SW480 (cell line): ENCODE data around the gene DCX.
"Not testable (repeated sequence)": the region's sequence is repeated elsewhere in the genome, so short reads cannot be mapped to it uniquely, and the experiment has no call there.

Experiments used
- DNase-seq: peaks from one replicate; pipeline ENCODE4 v3.0.0-alpha.2; 2016; ENCODE audit warnings: low spot score

The DCX gene

GRCh38 chrX:111365770-111366325 lies 46.1 kb downstream of the DCX start:
- no peak for DNase-seq

GRCh38 chrX:111363741-111364140 lies 48.3 kb downstream of the DCX start:
- no peak for DNase-seq

- no peak for DNase-seq
Observed at GRCh38 chrX:111361751-111362150, 50.2 kb downstream of the DCX start.

GRCh38 chrX:111360839-111361238 lies 51.2 kb downstream of the DCX start:
- no peak for DNase-seq

- DNase-seq = no peak
Observed at GRCh38 chrX:111355523-111356115, 56.4 kb downstream of the DCX start.

GRCh38 chrX:111354496-111354895 lies 57.5 kb downstream of the DCX start:
- DNase-seq = no peak

GRCh38 chrX:111353793-111354192 lies 58.2 kb downstream of the DCX start:
- no peak for DNase-seq

GRCh38 chrX:111352424-111352823 lies 59.6 kb downstream of the DCX start:
- no peak for DNase-seq

- no peak for DNase-seq
Observed at GRCh38 chrX:111349934-111350333, 62.1 kb downstream of the DCX start.

- no peak for DNase-seq
Observed at GRCh38 chrX:111349101-111349500, 62.9 kb downstream of the DCX start.

- DNase-seq = no peak
Observed at GRCh38 chrX:111348429-111348828, 63.6 kb downstream of the DCX start.

GRCh38 chrX:111346150-111346549 lies 65.8 kb downstream of the DCX start:
- DNase-seq = not testable (repeated sequence)

- no peak for DNase-seq
Observed at GRCh38 chrX:111340054-111340453, 71.9 kb downstream of the DCX start.

- DNase-seq = no peak
Observed at GRCh38 chrX:111339212-111339611, 72.8 kb downstream of the DCX start.

- no peak for DNase-seq
Observed at GRCh38 chrX:111338095-111338698, 73.8 kb downstream of the DCX start.

GRCh38 chrX:111337067-111337637 lies 74.8 kb downstream of the DCX start:
- DNase-seq = peak; percentile 4

GRCh38 chrX:111336141-111336540 lies 75.9 kb downstream of the DCX start:
- no peak for DNase-seq

GRCh38 chrX:111329370-111329769 lies 82.6 kb downstream of the DCX start:
- no peak for DNase-seq

GRCh38 chrX:111328858-111329257 lies 83.1 kb downstream of the DCX start:
- no peak for DNase-seq

GRCh38 chrX:111322231-111322855 lies 89.6 kb downstream of the DCX start:
- no peak for DNase-seq

GRCh38 chrX:111319451-111319850 lies 92.5 kb downstream of the DCX start:
- DNase-seq = no peak

GRCh38 chrX:111318901-111319300 lies 93.1 kb downstream of the DCX start:
- DNase-seq = no peak

- no peak for DNase-seq
Observed at GRCh38 chrX:111309083-111309482, 102.9 kb downstream of the DCX start.
